ENCODE measurements around the gene PXN.
"Not testable (repeated sequence)": the region's sequence is repeated elsewhere in the genome, so short reads cannot be mapped to it uniquely, and the experiment has no call there.

DNA sequence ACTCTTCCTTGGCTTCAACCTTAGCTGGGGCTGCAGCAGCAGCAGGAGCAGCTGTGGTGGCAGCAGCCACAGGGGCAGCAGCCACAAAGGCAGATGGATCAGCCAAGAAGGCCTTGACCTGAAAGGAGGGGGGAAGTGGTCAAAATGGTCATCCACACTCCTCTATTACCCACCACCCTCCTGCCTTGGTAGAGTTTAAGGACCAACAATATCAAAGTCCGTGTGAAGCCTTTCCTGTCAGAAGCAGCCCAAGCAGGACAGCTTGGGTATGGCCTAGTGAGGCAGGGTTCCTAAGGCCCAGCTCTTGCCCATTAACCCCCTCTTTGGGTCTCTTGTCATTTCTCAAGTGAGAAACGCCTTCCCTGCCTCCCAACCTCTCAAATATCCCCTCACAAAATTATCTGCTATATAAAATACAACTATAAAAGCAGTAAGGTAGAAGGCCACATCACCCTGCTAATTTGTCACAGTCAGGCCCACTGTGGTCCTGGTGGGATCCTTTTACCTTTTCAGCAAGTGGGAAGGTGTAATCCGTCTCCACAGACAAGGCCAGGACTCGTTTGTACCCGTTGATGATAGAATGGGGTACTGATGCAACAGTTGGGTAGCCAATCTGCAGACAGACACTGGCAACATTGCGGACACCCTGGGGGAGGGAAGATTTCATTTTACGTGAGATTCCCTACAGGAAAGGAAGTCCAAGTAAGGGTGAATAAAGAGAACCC, 68.6 kb downstream of the PXN start:
- TF ChIP-seq, protein P1, sequence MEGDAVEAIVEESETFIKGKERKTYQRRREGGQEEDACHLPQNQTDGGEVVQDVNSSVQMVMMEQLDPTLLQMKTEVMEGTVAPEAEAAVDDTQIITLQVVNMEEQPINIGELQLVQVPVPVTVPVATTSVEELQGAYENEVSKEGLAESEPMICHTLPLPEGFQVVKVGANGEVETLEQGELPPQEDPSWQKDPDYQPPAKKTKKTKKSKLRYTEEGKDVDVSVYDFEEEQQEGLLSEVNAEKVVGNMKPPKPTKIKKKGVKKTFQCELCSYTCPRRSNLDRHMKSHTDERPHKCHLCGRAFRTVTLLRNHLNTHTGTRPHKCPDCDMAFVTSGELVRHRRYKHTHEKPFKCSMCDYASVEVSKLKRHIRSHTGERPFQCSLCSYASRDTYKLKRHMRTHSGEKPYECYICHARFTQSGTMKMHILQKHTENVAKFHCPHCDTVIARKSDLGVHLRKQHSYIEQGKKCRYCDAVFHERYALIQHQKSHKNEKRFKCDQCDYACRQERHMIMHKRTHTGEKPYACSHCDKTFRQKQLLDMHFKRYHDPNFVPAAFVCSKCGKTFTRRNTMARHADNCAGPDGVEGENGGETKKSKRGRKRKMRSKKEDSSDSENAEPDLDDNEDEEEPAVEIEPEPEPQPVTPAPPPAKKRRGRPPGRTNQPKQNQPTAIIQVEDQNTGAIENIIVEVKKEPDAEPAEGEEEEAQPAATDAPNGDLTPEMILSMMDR (IDR thresholded peaks at IDR 0.05) = not testable (repeated sequence)
- TF ChIP-seq SREBF2 (IDR thresholded peaks at IDR 0.05); HOXA7 (CRISPR knock-in tag; IDR thresholded peaks at IDR 0.05); CBX8 (IDR thresholded peaks at IDR 0.05); REST (IDR thresholded peaks at IDR 0.05); KDM5A (IDR thresholded peaks at IDR 0.05); EP300 (IDR thresholded peaks at IDR 0.05): not testable (repeated sequence)
- TF ChIP-seq, protein P2, sequence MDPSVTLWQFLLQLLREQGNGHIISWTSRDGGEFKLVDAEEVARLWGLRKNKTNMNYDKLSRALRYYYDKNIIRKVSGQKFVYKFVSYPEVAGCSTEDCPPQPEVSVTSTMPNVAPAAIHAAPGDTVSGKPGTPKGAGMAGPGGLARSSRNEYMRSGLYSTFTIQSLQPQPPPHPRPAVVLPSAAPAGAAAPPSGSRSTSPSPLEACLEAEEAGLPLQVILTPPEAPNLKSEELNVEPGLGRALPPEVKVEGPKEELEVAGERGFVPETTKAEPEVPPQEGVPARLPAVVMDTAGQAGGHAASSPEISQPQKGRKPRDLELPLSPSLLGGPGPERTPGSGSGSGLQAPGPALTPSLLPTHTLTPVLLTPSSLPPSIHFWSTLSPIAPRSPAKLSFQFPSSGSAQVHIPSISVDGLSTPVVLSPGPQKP (IDR thresholded peaks at IDR 0.05; ENCODE audit: low read depth, low read length) = not testable (repeated sequence)

All from A549 (cell line).